Measurements from ENCODE around the gene KIAA1549. TPM values are rescaled to one million over a fixed set of nuclear protein-coding genes. Genes with fewer than 3 reads are reported as not detected.

The KIAA1549 gene
- total and polyA plus RNA-seq, 10 of the 15 experiments (the other 5 are each of a cell fraction or from before 2014, with no cell fraction given): 0.02 to 0.82 (median 0.22) TPM

GRCh38 chr7:138903186-138903820 is 77.9 kb downstream of the KIAA1549 start:
- H2AFZ ChIP-seq (ENCODE audit: control insufficient read depth, low read depth, low read length): no peak overlapping the region
- H3K9ac ChIP-seq (ENCODE audit: control insufficient read depth, insufficient read depth, low read length): no peak overlapping the region
- SMC1A ChIA-PET (ENCODE audit: uncharacterized antibody, unreplicated experiment): no interaction called here
- TF ChIP-seq FOXM1 (IDR thresholded peaks at IDR 0.05; ENCODE audit: low read depth, low read length) (no peak), IRF4 (IDR thresholded peaks at IDR 0.05; ENCODE audit: low read depth, low read length) (no peak)
- WGBS (ENCODE audit: insufficient coverage, insufficient replicate concordance, low lambda C conversion rate, missing lambda C conversion rate): 78% methylated on average over 10 of the region's 10 CpGs
- H4K20me1 ChIP-seq (ENCODE audit: control insufficient read depth, insufficient read depth): no peaks in the 10 kb centered on the region
- H3K79me2 ChIP-seq (ENCODE audit: control insufficient read depth, insufficient read depth, low read length): no peaks in the 10 kb centered on the region
- in situ Hi-C loops (cut with MboI) (no loop called here), intact Hi-C loops (cut with micrococcal nuclease; ENCODE audit: unreplicated experiment) (no loop called here)
- FAIRE-seq: no peak
- CTCF ChIA-PET: no interaction called here
- no peaks in the 10 kb centered on the region for H3K36me3 ChIP-seq (ENCODE audit: control insufficient read depth in 2 of 2, insufficient read depth in 2 of 2, low read length in 1 of 2)
- no TSS peak for BruUV-seq (replicated peaks)
- H3K4me2 ChIP-seq (ENCODE audit: control insufficient read depth, insufficient read depth): no peak overlapping the region
- POLR2A ChIA-PET: no interaction called here
- H3K9me3 ChIP-seq (replicated peaks; ENCODE audit: control insufficient read depth, insufficient read depth, low read length): no peaks in the 10 kb centered on the region; the same call in 2 of the 3 replicates
- no peak overlapping the region for H3K27ac ChIP-seq (ENCODE audit: control insufficient read depth, insufficient read depth)
- H3K4me1 ChIP-seq (ENCODE audit: control insufficient read depth, insufficient read depth, low read length): no peaks in the 10 kb centered on the region
- no peak for DNase-seq (ENCODE audit: low read depth, low spot score)
- no peak for ATAC-seq
- RAD21 ChIA-PET (ENCODE audit: unreplicated experiment): no interaction called here
- H3K27me3 ChIP-seq (replicated peaks in 1 of 2; ENCODE audit: control insufficient read depth in 2 of 2, insufficient read depth in 2 of 2, low read length in 1 of 2): no peaks in the 10 kb centered on the region
- no peak overlapping the region for H3K4me3 ChIP-seq

GRCh38 chr7:138902161-138902560 is 79.0 kb downstream of the KIAA1549 start:
- ChIA-PET SMC1A (ENCODE audit: uncharacterized antibody, unreplicated experiment) (no interaction called here), POLR2A (no interaction called here), RAD21 (ENCODE audit: unreplicated experiment) (no interaction called here), CTCF (interaction anchor here (1.0 kb wide), 1 partner anchor 15 kb away, joined by 3 read pairs; no protein-coding TSS in a partner anchor)
- ATAC-seq: no peak
- H3K36me3 ChIP-seq (ENCODE audit: control insufficient read depth in 2 of 2, insufficient read depth in 2 of 2, low read length in 1 of 2): no peaks in the 10 kb centered on the region
- H3K9me3 ChIP-seq (replicated peaks; ENCODE audit: control insufficient read depth, insufficient read depth, low read length): no peaks in the 10 kb centered on the region; the same call in 2 of the 3 replicates
- no peak for FAIRE-seq
- in situ Hi-C loops (cut with MboI) (no loop called here), intact Hi-C loops (cut with micrococcal nuclease; ENCODE audit: unreplicated experiment) (no loop called here)
- WGBS (ENCODE audit: insufficient coverage, insufficient replicate concordance, low lambda C conversion rate, missing lambda C conversion rate): 13% methylated on average over 3 of the region's 3 CpGs
- no peak overlapping the region for H3K4me2 ChIP-seq (ENCODE audit: control insufficient read depth, insufficient read depth)
- no peak overlapping the region for H3K27ac ChIP-seq (ENCODE audit: control insufficient read depth, insufficient read depth)
- no peak overlapping the region for H3K4me3 ChIP-seq
- H3K9ac ChIP-seq (ENCODE audit: control insufficient read depth, insufficient read depth, low read length): no peak overlapping the region
- no peaks in the 10 kb centered on the region for H3K27me3 ChIP-seq (replicated peaks in 1 of 2; ENCODE audit: control insufficient read depth in 2 of 2, insufficient read depth in 2 of 2, low read length in 1 of 2)
- H4K20me1 ChIP-seq (ENCODE audit: control insufficient read depth, insufficient read depth): no peaks in the 10 kb centered on the region
- H3K79me2 ChIP-seq (ENCODE audit: control insufficient read depth, insufficient read depth, low read length): no peaks in the 10 kb centered on the region
- DNase-seq (ENCODE audit: low read depth, low spot score): no peak
- H2AFZ ChIP-seq (ENCODE audit: control insufficient read depth, low read depth, low read length): no peak overlapping the region
- H3K4me1 ChIP-seq (ENCODE audit: control insufficient read depth, insufficient read depth, low read length): no peaks in the 10 kb centered on the region
- no TSS peak for BruUV-seq (replicated peaks)
- TF ChIP-seq CBFB (IDR thresholded peaks at IDR 0.05; ENCODE audit: low read depth) (no peak), IKZF2 (IDR thresholded peaks at IDR 0.05) (no peak), BRCA1 (IDR thresholded peaks at IDR 0.05; ENCODE audit: low read depth, low read length) (no peak), MYC (IDR thresholded peaks at IDR 0.05; ENCODE audit: insufficient read depth, insufficient read length, insufficient replicate concordance, low read length, severe bottlenecking) (no peak), USF2 (IDR thresholded peaks at IDR 0.05; ENCODE audit: borderline replicate concordance, low read depth, low read length) (no peak), NR2C1 (IDR thresholded peaks at IDR 0.05) (no peak), STAT3 (IDR thresholded peaks at IDR 0.05; ENCODE audit: low read depth, low read length) (no peak), MYB (IDR thresholded peaks at IDR 0.05; ENCODE audit: borderline replicate concordance, low read depth, low read length) (no peak), POLR2AphosphoS5 (IDR thresholded peaks at IDR 0.05; ENCODE audit: low read length) (no peak), SP1 (IDR thresholded peaks at IDR 0.05; ENCODE audit: low read depth, low read length) (no peak), SMAD1 (IDR thresholded peaks at IDR 0.05; ENCODE audit: low read depth, partially characterized antibody) (no peak), MXI1 (IDR thresholded peaks at IDR 0.05; ENCODE audit: low read depth, low read length) (no peak), ZNF274 (IDR thresholded peaks at IDR 0.05; ENCODE audit: insufficient read depth, insufficient read length) (no peak), ZSCAN29 (IDR thresholded peaks at IDR 0.05) (no peak)
